T47D (cell line): Measurements from ENCODE around the gene CXCR3.
"Not testable (repeated sequence)": the region's sequence is repeated elsewhere in the genome, so short reads cannot be mapped to it uniquely, and the experiment has no call there.

Experiments used
- DNase-seq, 2 experiments: peaks; one replicate each; pipeline versions ENCODE4 v3.0.0 to v3.0.0-alpha.2; 2011 to 2012; ENCODE audit warnings: low read depth in 1 of 2, low spot score in 1 of 2
- JUND ChIP-seq: IDR thresholded peaks from 2 replicates; pipeline ENCODE4 v1.6.1; 2012; ENCODE audit warnings: low read depth
- in situ Hi-C: cut with HindIII; loops from 2 replicates; pipeline ENCODE4 v1.10.0; 2016; ENCODE audit warnings: low sequenced_read_pairs, low pct_unique_long_range_greater_than_20kb

CXCR3 gene

GRCh38 chrX:71618303-71618721 is at the start of gene CXCR3:
Gene CXCR3 (minus strand): TSS chrX:71618511. CDS start chrX:71618449, 62 bp downstream.
- DNase-seq: no peak
- no peak for TF ChIP-seq JUND
- in situ Hi-C loops: no loop called here

- no peak for DNase-seq
- in situ Hi-C loops: no loop called here
- no peak for TF ChIP-seq JUND
Observed at GRCh38 chrX:71667328-71668247, 49.3 kb upstream of the CXCR3 start, which contains the start of gene LOC101059915. Gene LOC101059915 (plus strand): TSS chrX:71667546.

- in situ Hi-C loops: no loop called here
- no peak for TF ChIP-seq JUND
- DNase-seq: no peak
Observed at GRCh38 chrX:71666240-71667223, 48.2 kb upstream of the CXCR3 start.

GRCh38 chrX:71665747-71666146 is 47.4 kb upstream of the CXCR3 start:
- in situ Hi-C loops: no loop called here
- DNase-seq: no peak
- TF ChIP-seq JUND: no peak

- in situ Hi-C loops: no loop called here
Observed at GRCh38 chrX:71664889-71665491, 46.7 kb upstream of the CXCR3 start.

GRCh38 chrX:71664202-71664601 is 45.9 kb upstream of the CXCR3 start:
- in situ Hi-C loops: not testable (repeated sequence)
- peak in 1 of 2 experiments; percentile 29 for DNase-seq

More at GRCh38 chrX:71664889-71665491, 46.7 kb upstream of the CXCR3 start:
- no peak for TF ChIP-seq JUND
- no peak for DNase-seq

GRCh38 chrX:71663238-71663637 is 44.9 kb upstream of the CXCR3 start:
- DNase-seq, in situ Hi-C loops: not testable (repeated sequence)

- in situ Hi-C loops, DNase-seq: not testable (repeated sequence)
Observed at GRCh38 chrX:71662654-71663053, 44.3 kb upstream of the CXCR3 start.

- TF ChIP-seq JUND: no peak
- DNase-seq: no peak
- in situ Hi-C loops: no loop called here
Observed at GRCh38 chrX:71661919-71662318, 43.6 kb upstream of the CXCR3 start.

- in situ Hi-C loops: no loop called here
- TF ChIP-seq JUND: no peak
- DNase-seq: no peak
Observed at GRCh38 chrX:71660562-71661416, 42.5 kb upstream of the CXCR3 start.

GRCh38 chrX:71659959-71660358 is 41.6 kb upstream of the CXCR3 start:
- no peak for TF ChIP-seq JUND
- in situ Hi-C loops: no loop called here
- DNase-seq: no peak
